Ishikawa (cell line): Measurements from ENCODE around the gene NEUROD2.

ENCODE experiments used
- CEBPB ChIP-seq: IDR thresholded peaks from 2 replicates; pipeline ENCODE4 v1.6.1; 2012
- CREB1 ChIP-seq: IDR thresholded peaks from 2 replicates; pipeline ENCODE4 v1.6.1; 2012; ENCODE audit warnings: low read depth
- EGR1 ChIP-seq: IDR thresholded peaks from 2 replicates; pipeline ENCODE4 v1.6.1; 2012
- EP300 ChIP-seq: IDR thresholded peaks from 2 replicates; pipeline ENCODE4 v1.6.1; 2012; ENCODE audit warnings: borderline replicate concordance
- FOXM1 ChIP-seq: IDR thresholded peaks from 2 replicates; pipeline ENCODE4 v1.6.1; 2012; ENCODE audit warnings: low read depth, borderline replicate concordance
- NFIC ChIP-seq: IDR thresholded peaks from 2 replicates; pipeline ENCODE4 v1.6.1; 2012
- RAD21 ChIP-seq: IDR thresholded peaks from 2 replicates; pipeline ENCODE4 v1.6.1; 2012; ENCODE audit warnings: low read depth
- REST ChIP-seq: IDR thresholded peaks from 2 replicates; pipeline ENCODE4 v1.6.1; 2012; ENCODE audit warnings: low read depth, mild to moderate bottlenecking
- TAF1 ChIP-seq: IDR thresholded peaks from 2 replicates; pipeline ENCODE4 v1.6.1; 2012; ENCODE audit warnings: low read depth, mild to moderate bottlenecking
- TCF12 ChIP-seq: IDR thresholded peaks from 2 replicates; pipeline ENCODE4 v1.6.1; 2012; ENCODE audit warnings: low read depth
- TEAD4 ChIP-seq: IDR thresholded peaks from 2 replicates; pipeline ENCODE4 v1.6.1; 2012
- YY1 ChIP-seq: IDR thresholded peaks from 2 replicates; pipeline ENCODE4 v1.6.1; 2012; ENCODE audit warnings: low read depth
- ZBTB7A ChIP-seq: IDR thresholded peaks from 2 replicates; pipeline ENCODE4 v1.6.1; 2012; ENCODE audit warnings: low read depth
- TF ChIP-seq, protein P1 (sequence below): IDR thresholded peaks from 2 replicates; pipeline ENCODE4 v1.6.1; 2012
- TF ChIP-seq, protein P2 (sequence below): IDR thresholded peaks from 2 replicates; pipeline ENCODE4 v1.6.1; 2012

Gene NEUROD2

DNA sequence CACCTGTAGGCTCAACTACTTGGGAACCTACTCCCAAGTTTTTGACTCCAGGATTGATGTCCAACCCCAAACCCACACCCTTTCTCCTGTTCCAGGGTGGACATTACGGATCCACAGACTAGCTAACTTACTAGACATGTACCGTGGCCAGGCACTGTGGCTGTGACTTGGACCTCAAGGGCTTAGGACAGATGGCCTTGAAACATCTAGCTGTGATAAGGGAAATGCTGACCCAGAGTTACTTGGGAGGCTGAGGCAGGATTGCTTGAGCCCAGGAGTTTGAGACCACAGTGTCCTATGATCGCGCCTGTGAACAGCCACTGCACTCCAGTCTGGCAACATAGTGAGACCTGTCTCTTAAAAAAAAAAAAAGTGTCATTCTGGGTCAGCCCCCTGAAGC, 33.4 kb upstream of the NEUROD2 start:
- TF ChIP-seq, protein P1, sequence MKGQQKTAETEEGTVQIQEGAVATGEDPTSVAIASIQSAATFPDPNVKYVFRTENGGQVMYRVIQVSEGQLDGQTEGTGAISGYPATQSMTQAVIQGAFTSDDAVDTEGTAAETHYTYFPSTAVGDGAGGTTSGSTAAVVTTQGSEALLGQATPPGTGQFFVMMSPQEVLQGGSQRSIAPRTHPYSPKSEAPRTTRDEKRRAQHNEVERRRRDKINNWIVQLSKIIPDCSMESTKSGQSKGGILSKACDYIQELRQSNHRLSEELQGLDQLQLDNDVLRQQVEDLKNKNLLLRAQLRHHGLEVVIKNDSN: no peak
- TF ChIP-seq CREB1: no peak
- no peak for TF ChIP-seq REST
- no peak for TF ChIP-seq ZBTB7A
- TF ChIP-seq EP300: no peak
- TF ChIP-seq EGR1: no peak
- TF ChIP-seq TAF1: no peak
- no peak for TF ChIP-seq YY1
- TF ChIP-seq, protein P2, sequence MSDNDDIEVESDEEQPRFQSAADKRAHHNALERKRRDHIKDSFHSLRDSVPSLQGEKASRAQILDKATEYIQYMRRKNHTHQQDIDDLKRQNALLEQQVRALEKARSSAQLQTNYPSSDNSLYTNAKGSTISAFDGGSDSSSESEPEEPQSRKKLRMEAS: no peak
- TF ChIP-seq RAD21: no peak
- TF ChIP-seq TCF12: no peak

- TF ChIP-seq, protein P2: no peak
- no peak for TF ChIP-seq EP300
- TF ChIP-seq, protein P1: no peak
- TF ChIP-seq TAF1: no peak
- no peak for TF ChIP-seq TCF12
- TF ChIP-seq RAD21: no peak
- no peak for TF ChIP-seq ZBTB7A
- no peak for TF ChIP-seq CREB1
- no peak for TF ChIP-seq TEAD4
- TF ChIP-seq YY1: no peak
- TF ChIP-seq FOXM1: no peak
- no peak for TF ChIP-seq NFIC
- TF ChIP-seq REST: no peak
- no peak for TF ChIP-seq CEBPB
- TF ChIP-seq EGR1: no peak
Observed at GRCh38 chr17:39640591-39641031, 32.9 kb upstream of the NEUROD2 start.

GRCh38 chr17:39639566-39640458, 32.1 kb upstream of the NEUROD2 start:
- TF ChIP-seq TEAD4: no peak
- TF ChIP-seq NFIC: no peak
- TF ChIP-seq YY1: no peak
- TF ChIP-seq CEBPB: no peak
- TF ChIP-seq, protein P1: no peak
- TF ChIP-seq EP300: no peak
- no peak for TF ChIP-seq RAD21
- no peak for TF ChIP-seq TAF1
- TF ChIP-seq CREB1: no peak
- no peak for TF ChIP-seq ZBTB7A
- no peak for TF ChIP-seq EGR1
- TF ChIP-seq TCF12: no peak
- TF ChIP-seq, protein P2: no peak
- TF ChIP-seq REST: no peak
- TF ChIP-seq FOXM1: no peak
